Lung microvascular endothelial cell (primary cell): ENCODE measurements around the gene ATP2B2. TPM values are rescaled to one million over a fixed set of nuclear protein-coding genes. Genes with fewer than 3 reads are reported as not detected.
"Not testable (repeated sequence)": the region's sequence is repeated elsewhere in the genome, so short reads cannot be mapped to it uniquely, and the experiment has no call there.

ENCODE experiments used
- DNase-seq, 2 donors: peaks; one replicate each; pipeline versions ENCODE4 v3.0.0 to v3.0.0-alpha.2; 2010; ENCODE audit warnings: low read depth in 2 of 2
- total RNA-seq: library from RNA; depleted of rRNA; stranded (reverse); fragments of >200 nt; gene quantifications from 2 replicates; pipeline ENCODE4 v1.2.1, GENCODE V29; 2014

Gene ATP2B2
- total RNA-seq, 1 donor from 2014 or later = not detected

GRCh38 chr3:10306156-10306555, 199.2 kb downstream of the ATP2B2 start:
- no peak for DNase-seq

GRCh38 chr3:10305331-10305902, 200.0 kb downstream of the ATP2B2 start:
- DNase-seq = no peak

- DNase-seq = no peak
These were observed 200.5 kb downstream of the ATP2B2 start for GRCh38 chr3:10304905-10305304.

- no peak for DNase-seq
These were observed 201.6 kb downstream of the ATP2B2 start for GRCh38 chr3:10303785-10304184.

- DNase-seq = no peak
These were observed 202.3 kb downstream of the ATP2B2 start for GRCh38 chr3:10303105-10303504.

- DNase-seq = no peak
These were observed 205.3 kb downstream of the ATP2B2 start for GRCh38 chr3:10300087-10300486.

- peak; percentile 25 to 61 for DNase-seq
These were observed 205.7 kb downstream of the ATP2B2 start for GRCh38 chr3:10299679-10300078.

GRCh38 chr3:10299175-10299574, 206.2 kb downstream of the ATP2B2 start:
- DNase-seq = peak in 1 of 2 donors; percentile 35

GRCh38 chr3:10298064-10298463, 207.3 kb downstream of the ATP2B2 start:
- not testable (repeated sequence) for DNase-seq

- DNase-seq = no peak
These were observed 211.3 kb downstream of the ATP2B2 start for GRCh38 chr3:10294030-10294586.

GRCh38 chr3:10292505-10293419, 212.6 kb downstream of the ATP2B2 start, which contains the start of gene GHRL:
TSS of gene GHRL (minus strand) at chr3:10292947. CDS start at chr3:10290180, 2,767 bp downstream.
- peak; percentile 17 to 55 for DNase-seq

GRCh38 chr3:10291641-10292040, 213.7 kb downstream of the ATP2B2 start:
- no peak for DNase-seq

GRCh38 chr3:10290481-10291176, 214.8 kb downstream of the ATP2B2 start:
- no peak for DNase-seq

GRCh38 chr3:10289787-10290355, 215.5 kb downstream of the ATP2B2 start:
- no peak for DNase-seq

GRCh38 chr3:10289077-10289476, 216.3 kb downstream of the ATP2B2 start:
- no peak for DNase-seq

GRCh38 chr3:10288575-10288960, 216.8 kb downstream of the ATP2B2 start:
- no peak for DNase-seq

GRCh38 chr3:10287936-10288574, 217.3 kb downstream of the ATP2B2 start:
- no peak for DNase-seq

GRCh38 chr3:10286596-10287295, 218.6 kb downstream of the ATP2B2 start:
- DNase-seq = peak; percentile 31 to 78

- DNase-seq = no peak
These were observed 219.3 kb downstream of the ATP2B2 start for GRCh38 chr3:10286133-10286524.
